Heart left ventricle (tissue), 16 donors: Measurements from ENCODE around the gene PRSS2. TPM values are rescaled to one million over a fixed set of nuclear protein-coding genes. Genes with fewer than 3 reads are reported as not detected.
A peak's percentile ranks its signal among the peaks of the same experiment; 100 is the strongest.

ENCODE experiments used
- ATAC-seq, 4 donors: fragments of 200-7000 bp; cut with Tn5 transposase; one replicate each; pipeline ENCODE4 v1.9.1; 2020 to 2022; ENCODE audit warnings: moderate library complexity in 4 of 4, mild to moderate bottlenecking in 3 of 4, moderate number of reproducible peaks in 1 of 4
- DNase-seq, 5 donors: peaks; one replicate each; pipeline ENCODE4 v3.0.0-alpha.2; 2020
- H3K27ac ChIP-seq, 12 donors: fragments of 200-600 bp; sonication (generic) in 4 of 12; one replicate each; pipeline versions ENCODE4 v1.5.0 to v1.8.0; 2016 to 2022; ENCODE audit warnings: mild to moderate bottlenecking in 2 of 12
- H3K27me3 ChIP-seq, 9 donors: fragments of 200-600 bp; sonication (generic) in 2 of 9; one replicate each; pipeline versions ENCODE4 v1.5.1 to v1.8.0; 2016 to 2022; ENCODE audit warnings: mild to moderate bottlenecking in 3 of 9
- H3K36me3 ChIP-seq, 9 donors: fragments of 200-600 bp; sonication (generic) in 2 of 9; one replicate each; pipeline versions ENCODE4 v1.5.0 to v1.8.0; 2018 to 2022; ENCODE audit warnings: mild to moderate bottlenecking in 2 of 9
- H3K4me1 ChIP-seq, 12 donors: fragments of 200-600 bp; sonication (generic) in 4 of 12; one replicate each; pipeline versions ENCODE4 v1.5.0 to v1.8.0; 2016 to 2022; ENCODE audit warnings: mild to moderate bottlenecking in 3 of 12
- H3K4me3 ChIP-seq, 12 donors: fragments of 200-600 bp; sonication (generic) in 4 of 12; one replicate each; pipeline versions ENCODE4 v1.5.0 to v1.8.0; 2017 to 2022; ENCODE audit warnings: mild to moderate bottlenecking in 9 of 12, moderate library complexity in 4 of 12
- H3K9me3 ChIP-seq, 12 donors: fragments of 200-600 bp; sonication (generic) in 4 of 12; one replicate each; pipeline versions ENCODE4 v1.5.0 to v1.8.0; 2016 to 2022; ENCODE audit warnings: mild to moderate bottlenecking in 1 of 12
- CTCF ChIP-seq, 12 donors: fragments of 200-600 bp; sonication (generic) in 4 of 12; IDR thresholded peaks; one replicate each; pipeline versions ENCODE4 v1.5.0 to v1.8.0; 2018 to 2022; ENCODE audit warnings: antibody characterized with exemption in 12 of 12, mild to moderate bottlenecking in 5 of 12
- POLR2A ChIP-seq, 2 donors: fragments of 450-650 bp; IDR thresholded peaks; one replicate each; pipeline ENCODE4 v1.6.1; 2017; ENCODE audit warnings: antibody characterized with exemption in 2 of 2, mild to moderate bottlenecking in 2 of 2, moderate library complexity in 2 of 2
- WGBS, 4 donors: extraction: QIAGEN DNeasy Blood & Tissue Kit in 2 of 4; methylation state at CpG; one replicate each; pipeline versions ENCODE4 v1.1.5 to v1.1.7; 2013 to 2018; 5-methylcytosine and 5-hydroxymethylcytosine counted together
- intact Hi-C, 10 donors: fragments of 100-400 bp; cut with DNase I; formaldehyde crosslinking; loops; one replicate each; pipeline versions ENCODE4 v1.11.1 to v1.14.2; 2022
- polyA plus RNA-seq, 2 donors: library from polyadenylated mRNA; stranded (reverse); fragments of 200-250 nt; gene quantifications; one replicate each; pipeline ENCODE4 v1.2.3, GENCODE V29; 2013
- total RNA-seq, 9 donors: library from RNA; depleted of rRNA in 2 of 9; stranded (reverse); fragments of >200 nt in 2 of 9; fragmentation: NEBNext Ultra II Directional in 3 of 9; extraction: Animal tissue kit (Norgen Biotek cat#: 25700) in 3 of 9; gene quantifications; one replicate each; pipeline versions ENCODE4 v1.1.0 to v1.2.4, GENCODE V29; 2016 to 2023
- donor health status: ischemic (EF 13 %, LVEDD 7.1; RV severe dilation, severe dysfunction).
- donor health status: healthy with polysubstance abuse.
- donor health status: DM: no; HTN: yes; CAD: no.
- donor health status: DM: no; HTN: no; CAD: no.
- donor health status: ischemic (EF 25% LVEDD 6.9; RV normal size, moderate dysfunction).
- donor health status: ischemic (EF 25% LVEDD 5.7; RV mildly dilated, moderate dysfunction).
- donor health status: healthy.
- donor health status: DM: yes; HTN: yes; CAD: no.
- donor health status: ischemic (EF 35%, LVEDD 5.7; RV mildly dilated, moderate dysfunction).
- donor health status: nonischemic (EF 11% LVEDD 7.7; RV severe dilation, severe dysfunction).
- donor health status: DM: yes; HTN: yes; CAD: no.
- donor health status: PGD.
- donor health status: ischemic (EF 29% LVEDD 5.4; RV normal size, mild dysfunction).
- donor health status: nonischemic (EF 23%, LVEDD 6.1; RV moderate dilation, normal function).

The PRSS2 gene
- total and polyA plus RNA-seq, 11 donors = 1.0 to 8.4 (median 5.9) TPM; not detected in 5

DNA sequence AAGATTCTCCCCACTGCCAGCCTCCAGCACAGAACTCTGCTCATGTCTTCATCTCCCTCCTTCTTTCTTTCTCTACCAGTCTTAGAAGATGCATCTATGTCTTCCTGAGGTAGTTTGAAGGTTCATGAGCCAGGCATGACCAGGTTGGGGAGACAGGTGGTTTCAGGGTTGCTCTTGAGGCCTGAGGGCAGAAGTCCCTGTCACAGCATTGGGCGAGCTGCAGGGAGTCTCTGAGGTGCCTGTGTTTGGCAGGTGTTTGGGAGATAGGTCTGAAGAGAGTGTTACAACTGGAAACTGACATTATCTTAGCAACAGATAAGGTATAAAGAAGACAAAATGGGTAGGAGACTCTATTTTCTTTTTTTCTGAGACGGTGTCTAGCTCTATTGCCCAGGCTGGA is 18.7 kb downstream of the PRSS2 start:
- Histone ChIP-seq H3K36me3 (no peaks in the 10 kb centered on the region), H3K4me1 (no peaks in the 10 kb centered on the region), H3K9me3 (no peaks in the 10 kb centered on the region), H3K27ac (peak overlapping the region in 1 of 12 donors; percentile 76), H3K4me3 (peak overlapping the region in 1 of 12 donors; percentile 47), H3K27me3 (peaks cover 0 to 26% (median 3%) of the 10 kb centered on the region in 9 donors)
- DNase-seq (no peak), ATAC-seq (no peak)
- intact Hi-C loops = loop anchor here in 4 of 10 donors (5.0 to 10.0 kb wide), 5 partner anchors 122 to 185 kb away; no protein-coding TSS in a partner anchor
- 61 to 80% (median 68%) methylated on average over 2 of the region's 2 CpGs for WGBS, 4 donors
- no peak for TF ChIP-seq POLR2A (IDR thresholded peaks at IDR 0.05)
- TF ChIP-seq CTCF (IDR thresholded peaks at IDR 0.05) = no peak

DNA sequence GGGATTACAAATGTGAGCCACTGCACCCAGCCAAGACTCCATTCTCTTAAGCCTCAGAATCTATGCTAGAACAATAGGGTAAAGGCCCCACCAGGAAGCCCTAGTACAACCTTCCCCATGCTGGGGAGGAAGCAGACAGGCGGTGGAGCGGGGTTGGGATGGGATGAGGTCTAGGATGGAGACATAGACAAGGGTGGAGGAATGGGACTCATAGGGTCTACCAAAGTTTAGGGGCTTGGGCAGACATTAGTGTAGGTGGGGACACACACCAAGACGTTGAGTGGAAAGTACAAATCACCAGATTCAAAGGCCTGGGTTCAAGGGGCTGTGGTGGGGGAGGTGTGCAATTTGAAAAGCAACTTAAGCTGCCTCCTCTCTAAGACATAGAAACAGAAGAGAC is 19.3 kb downstream of the PRSS2 start:
- intact Hi-C loops = no loop called here
- TF ChIP-seq CTCF (IDR thresholded peaks at IDR 0.05) = no peak
- TF ChIP-seq POLR2A (IDR thresholded peaks at IDR 0.05) = no peak
- Histone ChIP-seq H3K9me3 (no peaks in the 10 kb centered on the region), H3K36me3 (no peaks in the 10 kb centered on the region), H3K27me3 (peaks cover 0 to 33% (median 3%) of the 10 kb centered on the region in 9 donors), H3K27ac (peak overlapping the region in 1 of 12 donors; percentile 76), H3K4me3 (peak overlapping the region in 1 of 12 donors; percentile 47), H3K4me1 (no peaks in the 10 kb centered on the region)
- 65 to 84% (median 81%) methylated on average over 3 of the region's 3 CpGs for WGBS, 4 donors
- DNase-seq (no peak), ATAC-seq (no peak)

- Histone ChIP-seq H3K27ac (peak overlapping the region in 1 of 12 donors; percentile 76), H3K36me3 (no peaks in the 10 kb centered on the region), H3K4me1 (no peaks in the 10 kb centered on the region), H3K9me3 (no peaks in the 10 kb centered on the region), H3K4me3 (peak overlapping the region in 1 of 12 donors; percentile 47), H3K27me3 (peaks cover 0 to 38% (median 4%) of the 10 kb centered on the region in 9 donors)
- DNase-seq (no peak), ATAC-seq (no peak)
- WGBS, 4 donors = 70 to 88% (median 81%) methylated on average over 1 of the region's 1 CpG
- intact Hi-C loops = no loop called here
- no peak for TF ChIP-seq CTCF (IDR thresholded peaks at IDR 0.05)
- no peak for TF ChIP-seq POLR2A (IDR thresholded peaks at IDR 0.05)
These were observed 19.8 kb downstream of the PRSS2 start for GRCh38 chr7:142790555-142790954.

DNA sequence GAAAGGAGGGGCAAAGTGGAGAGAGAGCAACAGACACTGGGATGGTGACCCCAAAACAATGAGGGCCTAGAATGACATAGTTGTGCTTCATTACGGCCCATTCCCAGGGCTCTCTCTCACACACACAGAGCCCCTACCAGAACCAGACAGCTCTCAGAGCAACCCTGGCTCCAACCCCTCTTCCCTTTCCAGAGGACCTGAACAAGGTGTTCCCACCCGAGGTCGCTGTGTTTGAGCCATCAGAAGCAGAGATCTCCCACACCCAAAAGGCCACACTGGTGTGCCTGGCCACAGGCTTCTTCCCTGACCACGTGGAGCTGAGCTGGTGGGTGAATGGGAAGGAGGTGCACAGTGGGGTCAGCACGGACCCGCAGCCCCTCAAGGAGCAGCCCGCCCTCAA is 20.7 kb downstream of the PRSS2 start:
- Histone ChIP-seq H3K27ac (peak overlapping the region in 1 of 12 donors; percentile 76), H3K27me3 (peaks cover 6 to 47% (median 13%) of the 10 kb centered on the region in 9 donors), H3K4me1 (peaks cover 0 to 5% (median under 1%) of the 10 kb centered on the region in 12 donors), H3K36me3 (no peaks in the 10 kb centered on the region), H3K4me3 (peak overlapping the region in 1 of 12 donors; percentile 47), H3K9me3 (no peaks in the 10 kb centered on the region)
- ATAC-seq (no peak), DNase-seq (no peak)
- TF ChIP-seq CTCF (IDR thresholded peaks at IDR 0.05) = no peak
- no peak for TF ChIP-seq POLR2A (IDR thresholded peaks at IDR 0.05)
- 79 to 86% (median 81%) methylated on average over 4 to 7 of the region's 7 CpGs for WGBS, 4 donors
- intact Hi-C loops = no loop called here
